ENCODE results near the gene SLC35A2. TPM values are rescaled to one million over a fixed set of nuclear protein-coding genes. Genes with fewer than 3 reads are reported as not detected.
"Not testable (repeated sequence)": the region's sequence is repeated elsewhere in the genome, so short reads cannot be mapped to it uniquely, and the experiment has no call there.

Gene SLC35A2
- total RNA-seq, 1 donor from 2014 or later: 12.9 TPM

DNA sequence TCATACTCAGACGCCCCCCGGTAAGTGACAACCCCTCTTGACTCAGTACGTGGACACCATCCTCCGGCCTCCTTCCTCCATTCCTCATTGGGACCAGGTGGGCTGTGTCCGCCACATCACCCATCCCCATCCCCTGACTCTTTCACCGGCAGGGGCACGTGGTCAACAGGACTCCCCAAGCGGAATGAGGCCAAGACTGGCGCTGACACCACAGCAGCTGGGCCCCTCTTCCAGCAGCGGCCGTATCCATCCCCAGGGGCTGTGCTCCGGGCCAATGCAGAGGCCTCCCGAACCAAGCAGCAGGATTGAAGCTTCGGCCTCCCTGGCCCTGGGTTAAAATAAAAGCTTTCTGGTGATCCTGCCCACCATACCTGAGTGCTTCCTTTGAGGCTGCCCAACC is 8.7 kb downstream of the SLC35A2 start:
- no peak for DNase-seq (ENCODE audit: low read depth in 2 of 2)

DNA sequence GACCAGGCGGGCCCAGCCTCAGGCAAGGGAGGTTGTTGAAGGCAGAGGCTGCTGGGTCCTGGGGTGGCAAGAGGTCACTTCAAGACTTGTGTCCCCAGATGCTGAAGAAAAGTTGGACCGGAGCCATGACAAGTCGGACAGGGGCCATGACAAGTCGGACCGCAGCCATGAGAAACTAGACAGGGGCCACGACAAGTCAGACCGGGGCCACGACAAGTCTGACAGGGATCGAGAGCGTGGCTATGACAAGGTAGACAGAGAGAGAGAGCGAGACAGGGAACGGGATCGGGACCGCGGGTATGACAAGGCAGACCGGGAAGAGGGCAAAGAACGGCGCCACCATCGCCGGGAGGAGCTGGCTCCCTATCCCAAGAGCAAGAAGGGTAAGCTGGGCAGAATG is 9.3 kb downstream of the SLC35A2 start:
- DNase-seq (ENCODE audit: low read depth in 2 of 2): no peak

DNA sequence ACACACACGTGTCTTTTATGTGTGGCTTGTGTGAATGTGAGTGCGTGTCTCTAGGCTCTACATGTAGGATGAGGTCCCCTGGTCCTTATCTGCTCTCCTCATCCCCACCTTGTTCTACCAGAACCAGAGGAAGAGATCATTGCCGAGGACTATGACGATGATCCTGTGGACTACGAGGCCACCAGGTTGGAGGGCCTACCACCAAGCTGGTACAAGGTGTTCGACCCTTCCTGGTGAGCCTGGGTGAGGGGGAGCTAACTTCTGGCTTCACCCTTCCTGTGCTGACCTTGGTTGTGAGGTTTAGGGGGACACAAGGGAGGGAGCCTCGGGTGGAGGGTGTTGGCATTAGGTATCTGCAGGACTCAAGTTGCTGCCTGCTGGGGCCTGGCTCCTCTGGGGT is 10.4 kb downstream of the SLC35A2 start:
- no peak for DNase-seq (ENCODE audit: low read depth in 2 of 2)

DNA sequence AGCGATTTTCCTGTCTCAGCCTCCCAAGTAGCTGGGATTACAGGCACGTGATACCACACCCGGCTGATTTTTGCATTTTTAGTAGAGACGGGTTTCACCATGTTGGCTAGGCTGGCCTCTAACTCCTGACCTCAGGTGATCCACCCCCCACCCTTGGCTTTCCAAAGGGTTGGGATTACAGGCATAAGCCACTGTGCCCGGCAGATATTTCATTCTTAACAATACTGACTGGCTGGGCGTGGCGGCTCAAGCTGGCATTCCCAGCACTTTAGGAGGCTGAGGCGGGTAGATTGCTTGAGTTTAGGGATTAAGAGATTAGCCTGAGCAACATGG is 12.4 kb downstream of the SLC35A2 start:
- DNase-seq (ENCODE audit: low read depth in 2 of 2): no peak

DNA sequence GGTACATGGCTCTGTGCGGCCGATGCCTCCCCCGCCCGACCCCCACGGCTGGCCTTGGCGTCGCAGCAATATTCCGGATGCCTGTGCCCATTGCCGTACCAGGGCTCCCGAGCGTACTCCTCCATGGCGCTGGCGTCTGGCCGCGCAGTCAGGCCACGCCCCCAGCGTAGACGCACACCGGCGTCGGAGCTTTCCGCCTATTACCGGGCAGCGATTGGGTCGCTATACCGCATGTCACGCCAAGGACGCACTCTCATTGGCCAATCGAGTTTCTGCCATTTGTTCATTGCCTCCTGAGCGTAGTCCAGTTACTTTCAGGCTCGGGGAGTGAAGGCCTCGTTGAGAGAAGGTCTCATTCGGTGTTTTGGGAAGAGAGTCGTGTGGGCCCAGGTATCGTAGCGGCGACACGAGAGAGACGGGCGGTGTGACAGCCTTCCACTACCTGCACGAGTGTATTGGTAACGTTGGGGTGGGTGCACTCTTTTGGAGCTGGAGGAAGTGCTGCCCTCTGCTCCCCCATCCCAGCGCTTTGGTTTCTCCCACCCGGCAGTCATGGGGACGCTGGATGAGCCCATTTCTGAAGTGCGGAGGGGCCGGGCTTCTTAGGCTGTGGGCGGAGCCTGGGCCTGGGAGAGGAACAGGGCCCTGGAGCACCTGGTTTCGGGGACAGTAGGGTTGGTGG is 13.7 kb downstream of the SLC35A2 start, which contains the start of the genes PQBP1 and TIMM17B:
TSS of gene PQBP1 (plus strand) at position 306 of the 682 bp plus-strand sequence. CDS start 580 bp downstream, outside the sequence.
TSS of gene TIMM17B (minus strand) at position 144 of the 682 bp plus-strand sequence. CDS start at position 125, 19 bp downstream.
- DNase-seq (ENCODE audit: low read depth in 2 of 2): peak; percentile 96 to 97

DNA sequence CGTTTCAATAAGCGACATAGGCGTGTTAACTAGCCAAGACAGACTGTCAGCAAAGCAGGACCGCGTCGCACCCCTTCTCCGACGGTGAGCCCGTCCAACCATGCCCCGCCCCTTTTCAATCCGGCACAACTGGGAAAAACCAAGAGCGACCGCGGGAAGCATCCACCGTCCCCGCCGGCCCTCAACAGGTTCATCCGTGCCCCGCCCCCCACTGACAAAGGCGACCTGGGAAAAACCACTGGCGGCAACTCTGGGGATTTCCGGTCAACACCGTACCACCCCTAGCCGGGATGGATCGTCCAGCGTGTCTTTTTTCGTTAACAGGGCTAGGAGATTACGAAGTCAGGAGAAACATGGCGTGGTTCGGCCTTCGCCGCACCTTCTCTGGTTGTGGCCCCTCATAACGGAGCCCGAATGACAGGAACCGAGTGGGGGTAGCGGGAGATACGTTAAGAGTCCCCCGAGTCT is 14.3 kb downstream of the SLC35A2 start:
- DNase-seq (ENCODE audit: low read depth in 2 of 2): peak; percentile 84 to 91

DNA sequence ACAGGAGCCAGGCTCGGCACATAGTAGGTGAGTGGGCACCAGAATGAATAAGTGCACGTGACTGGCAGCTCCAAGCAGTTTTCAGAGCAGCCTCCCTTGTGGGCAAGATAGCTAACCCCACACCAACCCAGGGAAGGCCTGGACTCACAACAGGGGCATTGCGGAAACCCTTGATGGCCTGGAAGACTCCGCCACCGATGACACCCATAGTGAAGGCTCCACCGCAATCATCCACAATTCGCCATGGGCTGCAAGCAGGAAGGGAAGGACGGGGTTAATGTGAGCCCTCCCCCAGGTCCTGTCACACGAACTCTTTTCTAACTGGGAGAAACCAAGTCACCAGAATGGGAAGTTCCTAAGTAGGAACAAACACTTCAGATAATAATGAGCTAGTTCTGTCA is 14.8 kb downstream of the SLC35A2 start:
- peak; percentile 12 to 52 for DNase-seq (ENCODE audit: low read depth in 2 of 2)

DNA sequence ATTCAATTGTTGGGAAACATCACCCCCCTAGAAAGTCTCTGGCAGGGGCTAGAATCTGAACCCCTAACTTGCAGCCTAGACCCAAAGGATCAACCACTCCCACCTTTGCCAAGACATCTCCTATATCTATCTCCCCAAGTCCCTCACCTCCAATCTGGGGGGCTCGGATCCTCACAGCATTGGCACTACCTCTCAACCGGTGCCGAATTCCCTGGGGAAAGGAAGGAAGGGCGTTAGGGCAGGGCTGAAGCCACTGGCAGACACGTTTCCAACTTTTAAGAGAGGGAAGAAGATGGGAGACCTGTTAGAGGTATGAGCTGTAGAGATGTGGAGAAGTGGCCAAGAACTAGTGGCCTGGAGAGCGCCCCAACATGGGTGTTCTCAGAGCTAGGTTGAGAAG is 16.6 kb downstream of the SLC35A2 start:
- no peak for DNase-seq (ENCODE audit: low read depth in 2 of 2)

DNA sequence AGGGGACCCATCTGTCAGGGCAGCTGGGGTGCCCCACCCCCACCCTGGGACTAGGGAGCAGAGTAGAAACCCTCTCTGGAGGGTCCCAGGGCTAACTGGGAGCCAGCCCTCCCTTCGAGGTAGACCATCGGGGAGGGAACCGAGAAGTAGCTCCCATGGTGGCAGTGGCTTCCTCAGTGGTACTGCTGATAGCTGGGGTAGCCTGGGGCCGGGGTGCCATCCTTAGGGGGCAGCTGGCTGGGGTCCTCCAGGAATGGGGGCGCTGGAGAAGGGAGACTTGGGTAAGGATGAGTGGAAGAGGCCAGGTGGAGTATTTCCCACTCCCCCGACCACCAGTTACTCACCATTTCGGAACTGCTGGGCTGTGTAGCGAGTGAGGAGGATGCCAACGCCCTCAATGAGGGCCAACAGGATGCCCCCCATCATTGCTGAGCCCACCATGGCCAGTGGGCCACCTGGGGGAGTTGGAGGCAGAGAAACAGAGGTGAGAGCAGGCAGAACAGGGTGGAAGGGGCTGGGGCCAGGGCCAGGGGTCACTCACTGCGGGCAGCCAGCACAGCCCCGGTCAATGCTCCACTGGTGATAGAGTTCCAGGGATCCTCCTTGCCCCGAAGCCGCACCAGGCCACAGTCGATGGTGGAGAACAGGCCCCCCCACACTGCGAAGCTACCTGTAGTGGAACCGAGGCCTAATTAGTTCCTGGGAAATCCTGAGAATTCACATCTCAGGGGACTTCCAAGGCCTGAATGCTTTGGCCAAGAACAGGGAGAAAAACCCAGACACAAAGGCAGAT is 17.7 kb downstream of the SLC35A2 start:
- DNase-seq (ENCODE audit: low read depth in 2 of 2): no peak

DNA sequence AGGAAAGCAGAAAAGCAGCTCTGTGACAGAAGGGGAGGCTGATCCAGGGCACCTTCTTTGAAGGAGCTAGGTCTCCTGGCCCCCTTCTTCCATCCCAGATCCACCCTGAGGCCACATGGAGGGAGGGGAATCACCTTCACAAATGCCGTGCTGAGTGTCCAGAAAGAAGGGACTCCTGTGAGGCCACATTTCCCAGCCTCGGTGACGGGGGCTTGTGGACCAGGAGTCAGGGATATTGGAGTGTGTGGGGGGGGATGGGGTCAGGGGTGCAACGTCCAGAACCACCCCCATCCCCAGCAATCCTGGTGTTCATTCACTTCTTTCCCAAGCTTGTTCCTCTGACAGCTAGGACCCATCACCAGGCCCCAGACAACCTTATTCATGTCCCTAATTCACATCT is 18.6 kb downstream of the SLC35A2 start:
- DNase-seq (ENCODE audit: low read depth in 2 of 2): no peak

DNA sequence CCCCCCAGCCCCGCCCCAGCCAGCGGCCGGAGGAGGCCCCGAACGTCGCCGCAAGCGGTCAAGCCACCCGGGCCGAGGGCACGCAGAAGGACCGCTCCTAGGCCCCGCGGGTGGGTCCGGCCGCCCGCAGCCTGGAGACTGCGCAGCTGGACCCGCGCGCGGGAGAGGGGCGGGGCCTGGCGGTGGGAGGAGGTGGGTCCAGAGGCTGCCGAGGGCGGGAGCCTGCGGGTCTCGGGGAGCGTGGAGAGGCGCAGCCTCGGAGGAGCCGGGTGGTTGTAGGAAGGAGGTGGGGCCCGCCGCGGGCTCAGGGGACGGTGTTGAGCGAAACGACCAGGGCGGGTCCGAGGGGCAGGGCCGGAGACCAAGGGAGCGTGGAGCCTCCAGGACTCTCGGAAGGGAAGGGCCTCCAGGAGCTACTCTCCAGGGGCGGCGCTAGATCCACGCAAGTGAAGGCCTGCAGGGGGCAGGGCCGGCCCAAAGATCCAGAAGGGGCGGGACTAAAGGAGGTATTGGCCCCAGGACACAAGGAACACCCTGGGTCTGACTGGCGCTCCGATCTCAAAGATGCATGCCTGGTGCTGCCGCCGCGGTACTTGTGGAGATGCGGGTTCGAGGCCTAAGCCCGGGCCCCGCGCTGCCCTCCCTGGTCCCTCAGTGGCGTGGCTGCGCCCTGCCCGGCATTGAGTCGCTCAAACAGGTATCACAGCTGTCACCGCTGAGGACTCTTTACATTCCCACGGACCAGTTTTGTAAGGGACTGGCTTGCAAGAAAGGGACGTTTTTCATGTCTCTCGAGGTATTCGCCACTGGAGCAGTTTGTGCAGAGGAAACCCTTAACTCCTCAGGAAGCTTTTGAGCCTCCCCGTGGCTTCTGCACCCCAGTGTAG is 19.8 kb downstream of the SLC35A2 start:
- peak; percentile 65 to 73 for DNase-seq (ENCODE audit: low read depth in 2 of 2)

DNA sequence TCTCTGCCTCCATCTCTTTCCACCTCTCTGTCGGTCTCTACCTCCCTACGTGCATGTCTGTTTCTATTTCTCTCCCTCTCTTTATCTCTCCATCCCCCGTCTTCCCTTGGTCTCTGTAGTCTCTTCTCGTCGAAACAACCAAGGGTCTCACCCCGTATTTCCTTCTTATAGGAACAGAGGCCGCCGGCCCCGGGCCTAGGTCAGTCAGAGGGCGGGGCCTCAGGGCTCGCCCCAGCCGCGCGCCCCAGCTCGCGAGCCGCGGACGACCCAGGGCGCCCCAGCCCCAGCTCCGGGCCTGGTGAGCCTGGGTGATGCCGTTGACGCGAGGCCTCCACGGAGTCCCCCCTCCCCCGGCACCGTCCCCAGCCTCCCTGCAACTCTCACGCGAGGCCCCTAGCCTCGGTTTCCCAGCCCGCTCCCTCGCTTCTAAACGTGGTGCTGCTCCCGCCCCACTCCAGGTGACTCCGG is 20.5 kb downstream of the SLC35A2 start:
- no peak for DNase-seq (ENCODE audit: low read depth in 2 of 2)

DNA sequence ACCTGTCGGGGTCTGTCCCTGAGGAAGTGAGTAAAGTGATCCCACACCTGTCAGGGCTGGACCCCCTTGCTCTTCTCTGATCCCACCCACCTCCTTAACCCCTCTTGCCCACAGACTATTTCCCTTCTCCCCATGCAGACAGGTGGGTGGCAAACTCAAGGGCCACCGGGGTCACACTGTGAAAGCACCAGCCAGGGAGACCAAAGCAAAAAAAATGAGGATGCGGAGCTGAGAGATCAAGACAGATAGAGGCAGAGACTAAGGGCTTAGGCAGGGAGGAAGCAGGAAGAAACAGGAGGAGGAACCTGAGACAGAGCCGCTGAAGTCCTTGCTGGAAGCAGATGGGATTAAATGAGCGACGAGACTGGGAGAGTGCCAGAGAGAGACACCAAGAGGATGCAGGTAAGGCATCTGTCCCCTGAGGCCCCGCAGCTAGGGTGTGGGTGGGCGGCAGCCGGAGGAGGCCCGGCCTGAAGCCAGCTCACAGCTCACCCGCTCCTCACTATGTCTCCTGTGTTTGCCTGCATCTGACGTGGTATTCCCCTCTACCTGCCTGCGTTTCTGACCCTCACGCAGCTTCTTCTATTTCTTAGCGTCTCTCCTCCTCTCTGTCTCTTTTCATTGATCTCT is 21.0 kb downstream of the SLC35A2 start:
- no peak for DNase-seq (ENCODE audit: low read depth in 2 of 2)

DNA sequence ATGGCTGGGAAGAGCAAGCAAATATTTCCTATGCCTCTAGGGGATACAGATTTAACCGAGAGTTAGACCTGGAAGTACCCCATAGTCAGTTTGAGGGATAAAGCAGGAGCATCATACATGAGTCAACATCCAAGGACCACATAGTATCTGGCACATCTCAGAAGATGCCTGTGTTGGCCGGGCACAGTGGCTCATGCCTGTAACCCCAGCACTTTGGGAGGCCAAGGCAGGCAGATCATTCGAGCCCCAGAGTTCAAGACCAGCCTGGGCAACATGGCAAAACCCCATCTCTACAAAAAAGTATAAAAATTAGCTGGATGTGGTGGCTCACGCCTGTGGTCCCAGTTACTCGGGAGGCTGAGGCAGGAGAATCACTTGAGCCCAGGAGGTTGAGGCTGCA is 24.9 kb downstream of the SLC35A2 start:
- not testable (repeated sequence) for DNase-seq (ENCODE audit: low read depth in 2 of 2)

DNA sequence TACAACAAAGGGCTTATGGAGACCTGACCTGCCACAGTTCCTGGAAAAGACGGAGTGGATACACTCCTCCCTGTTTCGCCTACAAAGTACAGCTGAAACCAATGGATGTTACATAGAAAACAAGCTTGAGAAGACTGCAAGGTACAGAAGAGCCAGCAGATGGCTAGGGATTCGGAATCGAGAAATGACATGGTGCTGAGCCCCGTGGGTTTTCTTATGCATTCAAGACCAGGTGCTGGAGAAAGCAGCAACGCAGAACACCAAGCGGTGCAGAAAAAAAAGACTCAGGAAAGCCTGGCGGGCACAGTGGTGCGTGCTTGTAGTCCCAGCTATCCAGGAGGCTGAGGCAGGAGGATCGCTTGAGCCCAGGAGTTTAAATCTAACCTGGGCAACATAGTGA is 27.7 kb downstream of the SLC35A2 start:
- DNase-seq (ENCODE audit: low read depth in 2 of 2): no peak

DNA sequence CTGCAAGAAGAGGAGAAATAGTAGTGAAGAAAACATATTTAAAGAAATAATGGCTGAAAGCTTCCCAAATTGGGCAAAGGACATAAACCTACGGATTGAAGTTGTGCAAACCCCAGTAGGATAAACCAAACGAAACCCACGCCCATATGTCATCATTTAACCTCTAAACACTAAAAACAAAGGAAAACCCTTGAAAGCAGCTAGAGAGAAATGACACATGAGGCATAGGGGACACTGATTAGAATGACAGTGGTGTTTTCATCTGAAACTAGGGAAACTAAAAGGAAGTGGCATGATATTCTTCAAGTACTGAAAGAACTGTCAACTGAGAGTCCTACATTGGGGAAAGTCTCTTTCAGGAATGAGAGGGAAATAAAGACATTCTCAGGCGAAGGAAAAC is 34.5 kb downstream of the SLC35A2 start:
- not testable (repeated sequence) for DNase-seq (ENCODE audit: low read depth in 2 of 2)

DNA sequence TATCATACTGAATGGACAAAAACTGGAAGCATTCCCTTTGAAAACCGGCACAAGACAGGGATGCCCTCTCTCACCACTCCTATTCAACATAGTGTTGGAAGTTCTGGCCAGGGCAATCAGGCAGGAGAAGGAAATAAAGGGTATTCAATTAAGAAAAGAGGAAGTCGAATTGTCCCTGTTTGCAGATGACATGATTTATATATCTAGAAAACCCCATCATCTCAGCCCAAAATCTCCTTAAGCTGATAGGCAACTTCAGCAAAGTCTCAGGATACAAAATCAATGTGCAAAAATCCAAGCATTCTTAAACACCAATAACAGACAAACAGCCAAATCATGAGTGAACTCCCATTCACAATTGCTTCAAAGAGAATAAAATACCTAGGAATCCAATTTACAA is 39.4 kb downstream of the SLC35A2 start:
- DNase-seq (ENCODE audit: low read depth in 2 of 2): not testable (repeated sequence)

DNA sequence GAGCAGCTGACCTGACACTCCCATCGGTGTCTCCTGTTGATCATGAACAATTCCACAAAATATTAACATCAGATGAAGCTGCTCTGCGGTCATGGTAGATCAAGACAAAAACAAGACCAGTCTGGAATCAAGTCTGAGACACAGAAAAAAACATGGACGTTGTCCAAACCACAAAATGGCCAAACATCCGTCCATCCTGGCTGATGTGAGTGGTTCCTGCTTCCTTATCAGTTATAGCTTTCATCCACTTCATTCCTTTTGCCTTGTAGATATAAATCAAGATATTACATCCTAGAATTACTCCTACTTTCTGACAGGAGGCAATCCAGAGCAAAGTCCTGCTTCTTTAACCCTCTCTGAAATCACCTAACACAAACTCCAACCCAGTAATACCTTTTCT is 47.2 kb downstream of the SLC35A2 start:
- peak in 1 of 2 donors; percentile 31 for DNase-seq (ENCODE audit: low read depth in 2 of 2)

DNA sequence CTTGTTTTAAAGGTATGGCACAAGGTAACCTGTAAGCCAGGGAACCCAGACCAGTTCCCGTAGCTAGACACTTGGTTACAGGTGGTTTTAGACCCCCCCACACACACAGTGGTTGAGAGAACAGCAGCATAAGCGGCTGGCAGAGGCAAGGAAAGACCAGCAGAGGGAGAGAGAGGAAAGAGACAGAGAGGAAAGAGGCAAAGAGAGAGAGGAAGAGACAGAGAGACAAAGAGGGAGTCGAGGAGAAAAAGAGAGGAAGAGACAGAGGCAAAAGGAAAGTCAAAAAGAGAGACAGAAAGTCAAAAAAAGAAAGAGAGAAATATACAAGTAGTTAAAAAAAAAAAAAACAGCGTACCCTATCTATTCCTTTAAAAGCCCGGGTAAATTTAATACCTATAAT is 56.5 kb downstream of the SLC35A2 start:
- no peak for DNase-seq (ENCODE audit: low read depth in 2 of 2)

DNA sequence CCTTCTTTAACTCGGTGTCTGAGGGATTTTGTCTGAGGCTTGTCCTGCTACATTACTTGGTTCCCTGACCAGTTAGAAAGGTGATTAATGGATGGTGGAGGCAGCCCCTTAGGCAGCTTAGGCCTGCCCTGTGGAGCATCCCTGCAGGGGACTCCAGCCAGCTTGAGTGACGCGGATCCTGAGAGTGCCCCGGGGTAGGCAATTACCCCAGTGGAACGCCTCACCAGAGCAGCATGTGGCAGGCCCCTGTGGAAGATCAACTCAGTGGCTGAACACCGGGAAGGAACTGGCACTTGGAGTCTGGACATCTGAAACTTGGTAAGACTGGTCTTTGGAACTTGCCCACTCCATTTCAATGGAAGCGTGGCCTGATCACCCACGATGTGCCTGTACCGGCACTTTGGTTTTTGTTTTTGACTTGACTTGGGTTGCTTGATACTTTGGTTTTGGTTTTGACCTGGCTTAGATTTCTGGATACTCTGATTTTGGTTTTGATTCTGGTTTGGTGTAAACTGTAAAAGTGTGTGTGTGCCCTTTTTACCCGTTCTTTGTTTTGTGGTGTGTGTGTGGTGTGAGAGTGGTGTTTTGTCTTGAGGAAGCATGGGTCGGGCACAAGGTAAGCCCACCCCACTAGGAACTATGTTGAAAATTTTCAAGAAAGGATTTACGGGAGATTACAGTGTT is 57.2 kb downstream of the SLC35A2 start:
- not testable (repeated sequence) for DNase-seq (ENCODE audit: low read depth in 2 of 2)

DNA sequence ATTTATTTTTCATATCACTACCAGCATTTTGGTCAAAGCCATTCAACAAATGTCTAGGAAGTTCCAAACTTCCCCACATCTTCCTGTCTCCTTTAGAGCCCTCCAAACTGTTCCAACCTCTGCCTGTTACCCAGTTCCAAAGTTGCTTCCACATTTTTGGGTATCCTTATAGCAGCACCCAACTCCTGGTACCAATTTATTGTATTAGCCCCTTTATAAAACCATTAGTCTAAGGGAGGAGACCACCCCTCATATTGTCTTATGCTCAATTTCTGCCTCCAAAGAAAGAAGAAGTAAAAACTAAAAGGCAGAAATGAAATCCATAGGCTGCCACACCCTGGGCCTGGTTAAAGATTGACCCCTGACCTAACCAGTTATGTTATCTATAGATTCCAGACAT is 58.0 kb downstream of the SLC35A2 start:
- not testable (repeated sequence) for DNase-seq (ENCODE audit: low read depth in 2 of 2)

All from lung microvascular endothelial cell (primary cell).